WTC11 (cell line): ENCODE results near the gene GTF2H4.

Source experiments
- ATF2 ChIP-seq: sonication (generic); formaldehyde crosslinking; IDR thresholded peaks from 2 replicates; pipeline ENCODE4 v1.8.1; 2022; ENCODE audit warnings: low read depth, missing genetic modification reagents, borderline replicate concordance
- CTCF ChIP-seq: fragments of 200-600 bp; IDR thresholded peaks from 2 replicates; pipeline ENCODE4 v1.8.0; 2022; ENCODE audit warnings: antibody characterized with exemption
- E2F5 ChIP-seq: sonication (generic); formaldehyde crosslinking; IDR thresholded peaks from 2 replicates; pipeline ENCODE4 v1.8.1; 2022; ENCODE audit warnings: mild to moderate bottlenecking, moderate library complexity, missing genetic modification reagents
- JAZF1 ChIP-seq: fragments of 250-450 bp; sonication (Bioruptor Pico); IDR thresholded peaks from 2 replicates; pipeline ENCODE4 v1.9.0; 2021; ENCODE audit warnings: moderate library complexity, mild to moderate bottlenecking, inconsistent platforms
- JUN ChIP-seq: sonication (generic); formaldehyde crosslinking; IDR thresholded peaks from 2 replicates; pipeline ENCODE4 v1.8.0; 2023; ENCODE audit warnings: mild to moderate bottlenecking, missing genetic modification reagents
- MAX ChIP-seq: sonication (generic); formaldehyde crosslinking; IDR thresholded peaks from 2 replicates; pipeline ENCODE4 v1.8.0; 2022; ENCODE audit warnings: mild to moderate bottlenecking, missing genetic modification reagents
- TP53 ChIP-seq: sonication (generic); formaldehyde crosslinking; IDR thresholded peaks from 2 replicates; pipeline ENCODE4 v1.8.1; 2023; ENCODE audit warnings: mild to moderate bottlenecking, missing genetic modification reagents
- ZNF138 ChIP-seq: sonication (generic); formaldehyde crosslinking; conservative IDR thresholded peaks from 2 replicates; pipeline ENCODE4 v1.8.1; 2022; ENCODE audit warnings: mild to moderate bottlenecking, moderate library complexity, missing genetic modification reagents
- ZNF317 ChIP-seq: sonication (generic); formaldehyde crosslinking; IDR thresholded peaks from 2 replicates; pipeline ENCODE4 v1.8.1; 2023; ENCODE audit warnings: low read depth, mild to moderate bottlenecking, moderate library complexity, missing genetic modification reagents, borderline replicate concordance

- TF ChIP-seq JAZF1 (CRISPR knock-in tag) = no peak
- TF ChIP-seq CTCF = no peak
- no peak for TF ChIP-seq ZNF317 (CRISPR knock-in tag)
- TF ChIP-seq MAX (CRISPR knock-in tag) = no peak
- TF ChIP-seq JUN = no peak
- TF ChIP-seq TP53 (CRISPR knock-in tag) = no peak
- TF ChIP-seq ATF2 (CRISPR knock-in tag) = no peak
- TF ChIP-seq E2F5 (CRISPR knock-in tag) = no peak
- no peak for TF ChIP-seq ZNF138 (CRISPR knock-in tag)
Observed at GRCh38 chr6:30954631-30955366, 46.8 kb downstream of the GTF2H4 start.
